Uterus (tissue), 4 donors: ENCODE data around the gene RNF144A. TPM values are rescaled to one million over a fixed set of nuclear protein-coding genes. Genes with fewer than 3 reads are reported as not detected.
A peak's percentile ranks its signal among the peaks of the same experiment; 100 is the strongest.

Experiments used
- DNase-seq, 2 donors: peaks; one replicate each; pipeline ENCODE4 v3.0.0-alpha.2; 2019 to 2020
- H3K27ac ChIP-seq, 2 donors: fragments of 200-600 bp; sonication (generic); 1 replicate in 1 of 2; 2 replicates in 1 of 2; pipeline ENCODE4 v1.5.1; 2016 to 2018
- H3K27me3 ChIP-seq, 2 donors: fragments of 200-600 bp; sonication (generic); one replicate each; pipeline ENCODE4 v1.5.1; 2018 to 2019; ENCODE audit warnings: control low read depth in 1 of 2
- H3K36me3 ChIP-seq, 2 donors: fragments of 200-600 bp; sonication (generic); one replicate each; pipeline ENCODE4 v1.5.1; 2019; ENCODE audit warnings: control low read depth in 1 of 2
- H3K4me1 ChIP-seq, 2 donors: fragments of 200-600 bp; sonication (generic); one replicate each; pipeline ENCODE4 v1.5.1; 2018 to 2019; ENCODE audit warnings: control low read depth in 1 of 2
- H3K4me3 ChIP-seq, 2 donors: fragments of 200-600 bp; sonication (generic); 1 replicate in 1 of 2; 2 replicates in 1 of 2; pipeline ENCODE4 v1.5.1; 2018 to 2019; ENCODE audit warnings: mild to moderate bottlenecking in 1 of 2
- H3K9me3 ChIP-seq, 2 donors: fragments of 200-600 bp; sonication (generic); one replicate each; pipeline ENCODE4 v1.5.1; 2019; ENCODE audit warnings: control low read depth in 1 of 2
- CTCF ChIP-seq, 4 experiments: fragments of 200-600 bp in 2 of 4; fragments of 450-650 bp in 2 of 4; sonication (generic) in 2 of 4; IDR thresholded peaks; one replicate each; pipeline ENCODE4 v1.5.1; 2016 to 2019; ENCODE audit warnings: antibody characterized with exemption in 4 of 4, mild to moderate bottlenecking in 2 of 4, moderate library complexity in 1 of 4
- POLR2A ChIP-seq, 2 donors: fragments of 450-650 bp; IDR thresholded peaks; one replicate each; pipeline ENCODE4 v1.6.1; 2016; ENCODE audit warnings: antibody characterized with exemption in 2 of 2, mild to moderate bottlenecking in 1 of 2, moderate library complexity in 1 of 2
- intact Hi-C: fragments of 100-400 bp; cut with DNase I; formaldehyde crosslinking; loops from one replicate; pipeline ENCODE4 v1.15.1; 2023; ENCODE audit warnings: low total_unique reads
- total RNA-seq, 4 donors: library from RNA; depleted of rRNA in 3 of 4; stranded (reverse); fragments of >200 nt in 3 of 4; gene quantifications; one replicate each; pipeline versions ENCODE4 v1.1.0 to v1.2.4, GENCODE V29; 2014 to 2023
- donor health status: DM: yes; HTN: yes; CAD: no.

The RNF144A gene
- total RNA-seq, 4 donors from 2014 or later, result 22.5 to 103 (median 63.0) TPM

- H3K36me3 ChIP-seq, result no peaks in the 10 kb centered on the region
- H3K4me1 ChIP-seq, result peaks cover 22 to 27% of the 10 kb centered on the region in 2 donors
- intact Hi-C loops, result no loop called here
- DNase-seq, result peak; percentile 61 to 75
- H3K9me3 ChIP-seq, result no peaks in the 10 kb centered on the region
- TF ChIP-seq CTCF (IDR thresholded peaks at IDR 0.05) (no peak), POLR2A (IDR thresholded peaks at IDR 0.05) (no peak)
- peak overlapping the region; percentile 78 to 91 for H3K27ac ChIP-seq
- H3K27me3 ChIP-seq, result no peaks in the 10 kb centered on the region
- H3K4me3 ChIP-seq, result no peak overlapping the region
Measured at GRCh38 chr2:7010391-7011054, 93.3 kb downstream of the RNF144A start.

- Histone ChIP-seq H3K4me1 (peaks cover 22 to 29% of the 10 kb centered on the region in 2 donors), H3K27me3 (no peaks in the 10 kb centered on the region), H3K36me3 (no peaks in the 10 kb centered on the region), H3K27ac (peak overlapping the region; percentile 78 to 91), H3K9me3 (no peaks in the 10 kb centered on the region), H3K4me3 (no peak overlapping the region)
- TF ChIP-seq CTCF (IDR thresholded peaks at IDR 0.05), result no peak
- TF ChIP-seq POLR2A (IDR thresholded peaks at IDR 0.05), result no peak
- no peak for DNase-seq
- intact Hi-C loops, result no loop called here
Measured at GRCh38 chr2:7011356-7012083, 94.3 kb downstream of the RNF144A start.

- no peak for DNase-seq
- no peaks in the 10 kb centered on the region for H3K9me3 ChIP-seq
- H3K4me3 ChIP-seq, result no peak overlapping the region
- H3K27me3 ChIP-seq, result no peaks in the 10 kb centered on the region
- peak overlapping the region; percentile 78 to 91 for H3K27ac ChIP-seq
- H3K4me1 ChIP-seq, result peaks cover 22 to 29% of the 10 kb centered on the region in 2 donors
- H3K36me3 ChIP-seq, result no peaks in the 10 kb centered on the region
- intact Hi-C loops, result no loop called here
- no peak for TF ChIP-seq CTCF (IDR thresholded peaks at IDR 0.05)
- TF ChIP-seq POLR2A (IDR thresholded peaks at IDR 0.05), result no peak
Measured at GRCh38 chr2:7012141-7012764, 95.0 kb downstream of the RNF144A start.

GRCh38 chr2:7013471-7014160 lies 96.4 kb downstream of the RNF144A start:
- H3K27me3 ChIP-seq, result no peaks in the 10 kb centered on the region
- peaks cover 13 to 34% of the 10 kb centered on the region in 2 donors for H3K4me1 ChIP-seq

More at GRCh38 chr2:7013471-7014160, 96.4 kb downstream of the RNF144A start:
- intact Hi-C loops, result no loop called here
- H3K27ac ChIP-seq, result peak overlapping the region; percentile 77 to 78
- no peaks in the 10 kb centered on the region for H3K9me3 ChIP-seq
- H3K36me3 ChIP-seq, result no peaks in the 10 kb centered on the region
- no peak overlapping the region for H3K4me3 ChIP-seq
- no peak for TF ChIP-seq POLR2A (IDR thresholded peaks at IDR 0.05)
- TF ChIP-seq CTCF (IDR thresholded peaks at IDR 0.05), result no peak
- no peak for DNase-seq
